OCI-LY3 (cell line): ENCODE results near the gene PELI2.

Experiments
- H2AFZ ChIP-seq: fragments of 200-600, 300-600 bp; shearing (Covaris generic); 2 replicates; pipeline ENCODE4 v1.6.0; 2014; ENCODE audit warnings: antibody characterized with exemption, low read depth, low read length
- H3K27ac ChIP-seq: fragments of 200-600, 300-600 bp; sonication (generic); 2 replicates; pipeline ENCODE4 v1.5.1; 2014; ENCODE audit warnings: mild to moderate bottlenecking, low read length, moderate library complexity, mixed read lengths
- H3K27me3 ChIP-seq: fragments of 200-600, 300-600 bp; sonication (generic); 2 replicates; pipeline ENCODE4 v1.6.1; 2014; ENCODE audit warnings: low read depth, low read length, mixed read lengths
- H3K36me3 ChIP-seq: fragments of 200-600, 300-600 bp; sonication (generic); replicated peaks from 2 replicates; pipeline ENCODE3; 2014; ENCODE audit warnings: low read depth, low read length, mixed read lengths
- H3K4me1 ChIP-seq: fragments of 300-600, 200-600 bp; sonication (generic); 2 replicates; pipeline ENCODE4 v1.6.1; 2014; ENCODE audit warnings: low read length, mixed read lengths
- H3K4me2 ChIP-seq: fragments of 200-600, 300-600 bp; sonication (generic); 2 replicates; pipeline ENCODE4 v1.6.1; 2014; ENCODE audit warnings: low read length, mixed read lengths
- H3K4me3 ChIP-seq: fragments of 300-600, 200-600 bp; sonication (generic); 2 replicates; pipeline ENCODE4 v1.5.1; 2014; ENCODE audit warnings: antibody characterized with exemption, mild to moderate bottlenecking, low read length, moderate library complexity
- H3K79me2 ChIP-seq: fragments of 300-600, 200-600 bp; shearing (Covaris generic); 2 replicates; pipeline ENCODE4 v1.6.1; 2014; ENCODE audit warnings: mild to moderate bottlenecking, low read length, mixed read lengths
- H3K9ac ChIP-seq: fragments of 300-600, 200-600 bp; shearing (Covaris generic); 2 replicates; pipeline ENCODE4 v1.6.0; 2014; ENCODE audit warnings: mild to moderate bottlenecking, low read length, moderate library complexity
- H3K9me3 ChIP-seq: fragments of 200-600, 300-600 bp; shearing (Covaris generic); 2 replicates; pipeline ENCODE4 v1.6.1; 2014; ENCODE audit warnings: low read length, mixed read lengths; ENCODE audit not compliant: insufficient read depth
- H4K20me1 ChIP-seq: fragments of 200-600, 300-600 bp; sonication (generic); 2 replicates; pipeline ENCODE4 v1.6.1; 2016; ENCODE audit warnings: low read length, mixed read lengths; ENCODE audit not compliant: insufficient read depth
- CTCF ChIP-seq: fragments of 200-600, 300-600 bp; sonication (generic); IDR thresholded peaks from 2 replicates; pipeline ENCODE4 v1.5.1; 2014; ENCODE audit warnings: antibody characterized with exemption, low read length, low read depth
- EZH2phosphoT487 ChIP-seq: fragments of 200-600 bp; shearing (Covaris generic); IDR thresholded peaks from 2 replicates; pipeline ENCODE4 v1.6.1; 2018; ENCODE audit warnings: antibody characterized with exemption, mixed run types, low read depth

The PELI2 gene

DNA sequence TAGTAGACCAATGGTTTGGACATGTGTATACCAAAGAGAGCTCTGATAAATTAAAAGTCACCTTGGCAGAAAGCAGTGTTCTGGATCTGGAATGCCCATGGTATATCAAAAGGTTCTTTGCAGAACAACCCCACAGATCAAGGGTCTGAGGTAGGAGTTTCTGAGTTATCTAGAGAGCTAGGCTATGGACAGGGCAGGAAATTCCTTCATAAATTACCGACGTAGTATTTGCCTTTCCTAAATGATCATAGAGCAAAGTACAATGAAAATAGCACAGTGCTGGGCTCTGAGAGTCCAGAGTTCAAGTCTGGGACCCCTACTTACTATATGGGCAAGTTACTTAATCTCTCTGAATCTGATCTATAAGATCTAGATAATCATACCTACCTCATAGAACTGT is 35.3 kb upstream of the PELI2 start:
- Histone ChIP-seq H3K4me2 (no peak overlapping the region), H3K79me2 (no peaks in the 10 kb centered on the region), H2AFZ (no peak overlapping the region), H4K20me1 (no peaks in the 10 kb centered on the region), H3K9ac (no peak overlapping the region), H3K36me3 (no peaks in the 10 kb centered on the region), H3K27me3 (peaks cover 38% of the 10 kb centered on the region), H3K4me3 (no peak overlapping the region), H3K4me1 (peaks cover 4% of the 10 kb centered on the region), H3K27ac (no peak overlapping the region), H3K9me3 (no peaks in the 10 kb centered on the region)
- TF ChIP-seq EZH2phosphoT487 (no peak), CTCF (no peak)

GRCh38 chr14:56085471-56085870 is 32.7 kb upstream of the PELI2 start:
- Histone ChIP-seq H3K4me1 (peaks cover 23% of the 10 kb centered on the region), H3K27ac (no peak overlapping the region), H3K9ac (no peak overlapping the region), H2AFZ (no peak overlapping the region), H4K20me1 (no peaks in the 10 kb centered on the region), H3K36me3 (no peaks in the 10 kb centered on the region), H3K4me2 (no peak overlapping the region), H3K9me3 (no peaks in the 10 kb centered on the region), H3K27me3 (peaks cover 29% of the 10 kb centered on the region), H3K4me3 (no peak overlapping the region), H3K79me2 (no peaks in the 10 kb centered on the region)
- TF ChIP-seq CTCF: no peak
- TF ChIP-seq EZH2phosphoT487: no peak

- no peak overlapping the region for H3K9ac ChIP-seq
- peaks cover 33% of the 10 kb centered on the region for H3K4me1 ChIP-seq
- no peaks in the 10 kb centered on the region for H3K36me3 ChIP-seq
- H3K4me2 ChIP-seq: peak overlapping the region; percentile 66
- H2AFZ ChIP-seq: no peak overlapping the region
- H3K27me3 ChIP-seq: peaks cover 22% of the 10 kb centered on the region
- H3K27ac ChIP-seq: peak overlapping the region; percentile 26
- no peaks in the 10 kb centered on the region for H4K20me1 ChIP-seq
- no peaks in the 10 kb centered on the region for H3K9me3 ChIP-seq
- TF ChIP-seq CTCF (no peak), EZH2phosphoT487 (no peak)
- peak overlapping the region; percentile 20 for H3K4me3 ChIP-seq
- no peaks in the 10 kb centered on the region for H3K79me2 ChIP-seq
Observed at GRCh38 chr14:56087671-56088471, 30.3 kb upstream of the PELI2 start.

DNA sequence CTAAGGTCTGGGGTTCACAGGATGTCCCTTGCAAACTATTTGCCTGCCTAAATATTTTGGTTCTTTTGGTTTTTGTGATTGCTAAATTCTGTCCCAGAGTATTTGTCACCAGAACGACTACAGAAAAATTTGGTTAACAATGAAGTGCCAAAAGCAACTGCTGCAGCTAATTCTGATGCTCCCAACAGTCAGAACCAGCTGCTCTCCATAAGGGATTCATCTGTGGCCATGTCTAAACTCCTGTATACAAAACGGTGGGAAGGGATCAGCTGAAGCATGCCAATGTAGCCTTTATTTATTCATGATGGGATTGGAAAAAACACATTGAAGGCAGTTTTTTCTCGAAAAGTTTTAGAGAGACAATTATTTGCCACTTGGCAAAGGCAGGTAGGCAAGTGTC is 29.3 kb upstream of the PELI2 start:
- Histone ChIP-seq H3K4me1 (peaks cover 39% of the 10 kb centered on the region), H4K20me1 (no peaks in the 10 kb centered on the region), H3K4me2 (peak overlapping the region; percentile 66), H3K27me3 (peaks cover 12% of the 10 kb centered on the region), H3K27ac (peak overlapping the region; percentile 4; the same call in 1 of the 2 replicates), H3K36me3 (no peaks in the 10 kb centered on the region), H3K9ac (no peak overlapping the region), H3K79me2 (no peaks in the 10 kb centered on the region), H2AFZ (no peak overlapping the region), H3K4me3 (peak overlapping the region; percentile 20; the same call in 1 of the 2 replicates), H3K9me3 (no peaks in the 10 kb centered on the region)
- TF ChIP-seq EZH2phosphoT487: no peak
- no peak for TF ChIP-seq CTCF
